ENCODE results near the gene NCS1.

Gene NCS1

DNA sequence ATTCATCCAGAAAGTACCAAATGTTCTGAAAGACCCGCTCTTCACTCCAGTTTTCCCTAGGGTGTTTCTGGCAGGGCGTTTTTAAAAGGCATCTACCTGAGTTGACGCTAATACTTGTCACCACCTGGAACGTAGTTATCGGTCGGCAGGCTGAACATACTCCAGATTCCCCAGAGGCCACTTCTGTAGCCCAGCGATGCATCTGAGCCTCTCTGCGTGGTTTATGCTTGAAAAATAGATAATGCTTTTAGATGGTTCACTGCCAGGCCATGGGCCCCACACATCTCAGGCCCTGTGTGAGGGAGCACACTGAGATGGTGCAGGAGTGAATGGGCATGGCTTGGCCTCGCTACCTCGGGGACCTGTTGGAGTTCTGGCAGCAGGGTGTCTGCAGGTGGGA lies 33.0 kb upstream of the NCS1 start:
- no peak for DNase-seq (ENCODE audit: low read depth)
- TF ChIP-seq, protein P1, sequence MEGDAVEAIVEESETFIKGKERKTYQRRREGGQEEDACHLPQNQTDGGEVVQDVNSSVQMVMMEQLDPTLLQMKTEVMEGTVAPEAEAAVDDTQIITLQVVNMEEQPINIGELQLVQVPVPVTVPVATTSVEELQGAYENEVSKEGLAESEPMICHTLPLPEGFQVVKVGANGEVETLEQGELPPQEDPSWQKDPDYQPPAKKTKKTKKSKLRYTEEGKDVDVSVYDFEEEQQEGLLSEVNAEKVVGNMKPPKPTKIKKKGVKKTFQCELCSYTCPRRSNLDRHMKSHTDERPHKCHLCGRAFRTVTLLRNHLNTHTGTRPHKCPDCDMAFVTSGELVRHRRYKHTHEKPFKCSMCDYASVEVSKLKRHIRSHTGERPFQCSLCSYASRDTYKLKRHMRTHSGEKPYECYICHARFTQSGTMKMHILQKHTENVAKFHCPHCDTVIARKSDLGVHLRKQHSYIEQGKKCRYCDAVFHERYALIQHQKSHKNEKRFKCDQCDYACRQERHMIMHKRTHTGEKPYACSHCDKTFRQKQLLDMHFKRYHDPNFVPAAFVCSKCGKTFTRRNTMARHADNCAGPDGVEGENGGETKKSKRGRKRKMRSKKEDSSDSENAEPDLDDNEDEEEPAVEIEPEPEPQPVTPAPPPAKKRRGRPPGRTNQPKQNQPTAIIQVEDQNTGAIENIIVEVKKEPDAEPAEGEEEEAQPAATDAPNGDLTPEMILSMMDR (IDR thresholded peaks at IDR 0.05; ENCODE audit: low read length, missing control alignments): no peak
- H3K4me3 ChIP-seq (replicated peaks; ENCODE audit: low read depth, low read length): no peak overlapping the region

DNA sequence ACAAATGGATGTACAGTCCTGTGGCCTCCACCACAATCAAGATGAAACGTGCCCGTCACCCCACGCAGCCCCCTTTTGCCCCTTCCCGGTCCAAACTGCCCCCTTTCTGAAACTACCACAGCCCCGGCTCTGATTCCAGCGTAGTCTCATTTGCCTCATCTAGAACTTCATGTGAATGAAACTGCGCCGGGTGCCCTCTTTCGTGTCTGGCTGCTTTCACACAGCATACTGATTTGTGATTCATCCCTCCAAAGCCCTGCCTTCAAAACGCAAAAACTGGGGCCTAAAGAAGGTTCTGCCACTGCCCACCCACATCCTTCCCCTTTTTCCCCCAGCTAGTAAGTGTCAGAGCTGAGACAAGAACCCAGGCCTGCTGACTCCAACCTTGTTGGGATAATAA lies 31.5 kb upstream of the NCS1 start:
- TF ChIP-seq, protein P1 (IDR thresholded peaks at IDR 0.05; ENCODE audit: low read length, missing control alignments): no peak
- DNase-seq (ENCODE audit: low read depth): no peak

DNA sequence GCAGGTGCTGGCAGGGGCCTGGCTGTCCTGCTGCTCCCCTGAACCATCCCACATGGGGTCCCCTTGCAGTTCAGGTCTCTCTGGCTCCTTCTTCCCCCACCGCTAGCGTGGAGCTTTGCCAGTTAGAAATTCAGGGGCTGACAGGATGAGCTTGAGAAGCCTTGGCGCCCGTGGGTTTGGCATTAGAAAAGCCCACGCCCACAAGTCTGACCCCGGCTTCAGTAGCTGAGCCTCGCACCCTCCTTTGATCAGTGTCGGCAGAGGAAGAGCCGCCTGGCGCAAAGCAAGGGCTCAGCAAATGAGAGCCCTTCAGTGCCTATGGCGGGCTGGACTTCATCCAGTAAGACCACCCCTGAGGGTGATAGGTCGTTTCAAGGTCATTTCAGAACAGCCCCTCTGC lies 30.1 kb upstream of the NCS1 start:
- TF ChIP-seq, protein P1 (IDR thresholded peaks at IDR 0.05; ENCODE audit: low read length, missing control alignments): no peak
- H3K4me3 ChIP-seq (replicated peaks; ENCODE audit: low read depth, low read length): no peak overlapping the region
- no peak for DNase-seq (ENCODE audit: low read depth)

More for the DNA sequence above, 31.5 kb upstream of the NCS1 start:
- no peak overlapping the region for H3K4me3 ChIP-seq (replicated peaks; ENCODE audit: low read depth, low read length)

DNA sequence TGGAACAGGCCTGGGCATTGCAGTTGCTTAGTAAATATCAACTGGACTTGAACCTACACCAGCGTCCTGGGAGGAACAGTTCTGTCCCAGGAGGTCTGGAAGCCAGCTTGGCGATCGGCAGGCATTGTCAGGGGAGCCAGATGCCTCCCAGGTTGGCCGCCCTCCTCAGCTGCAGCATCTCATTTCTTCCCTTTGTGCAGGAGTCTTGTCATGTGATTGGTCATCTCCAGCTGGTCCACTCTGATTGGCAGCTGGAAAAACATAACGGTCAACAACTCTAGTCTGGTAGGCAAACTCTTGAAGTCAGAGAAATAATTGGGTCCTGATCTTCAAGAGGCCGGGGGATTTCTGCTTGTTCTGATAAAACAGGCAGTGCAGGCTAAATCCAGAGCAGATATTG lies 29.6 kb upstream of the NCS1 start:
- TF ChIP-seq, protein P1 (IDR thresholded peaks at IDR 0.05; ENCODE audit: low read length, missing control alignments): no peak
- DNase-seq (ENCODE audit: low read depth): no peak
- no peak overlapping the region for H3K4me3 ChIP-seq (replicated peaks; ENCODE audit: low read depth, low read length)

DNA sequence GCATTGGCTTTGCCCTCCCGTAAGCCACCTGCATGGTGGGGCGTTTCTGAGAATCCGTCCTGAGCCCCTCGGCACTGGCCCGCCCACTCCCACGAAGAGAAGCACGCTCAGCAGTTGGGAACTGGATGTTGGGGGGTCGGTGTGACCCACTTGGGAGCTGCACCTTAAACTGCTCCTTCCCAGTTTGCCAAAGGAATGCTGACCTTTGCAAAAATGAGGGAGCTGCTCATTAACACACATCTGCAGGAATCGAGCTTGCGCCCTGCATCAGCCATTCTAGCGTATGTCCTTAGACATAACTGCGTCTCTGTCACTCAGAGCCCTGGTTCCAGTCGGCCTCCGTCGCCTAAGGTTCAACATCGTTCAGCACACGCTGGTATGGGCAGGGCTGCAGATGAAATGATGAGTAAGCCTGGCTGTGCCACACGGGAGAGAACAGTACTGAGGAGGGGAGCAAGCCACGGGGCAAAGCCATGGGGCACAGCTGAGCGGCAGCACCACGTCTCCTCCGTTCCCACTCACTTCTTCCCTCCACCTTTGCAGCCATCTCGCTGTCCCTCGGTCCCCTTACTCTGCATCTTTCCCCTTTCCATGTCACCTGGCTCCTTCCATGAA lies 28.8 kb upstream of the NCS1 start:
- no peak for DNase-seq (ENCODE audit: low read depth)
- TF ChIP-seq, protein P1 (IDR thresholded peaks at IDR 0.05; ENCODE audit: low read length, missing control alignments): no peak
- H3K4me3 ChIP-seq (replicated peaks; ENCODE audit: low read depth, low read length): no peak overlapping the region

DNA sequence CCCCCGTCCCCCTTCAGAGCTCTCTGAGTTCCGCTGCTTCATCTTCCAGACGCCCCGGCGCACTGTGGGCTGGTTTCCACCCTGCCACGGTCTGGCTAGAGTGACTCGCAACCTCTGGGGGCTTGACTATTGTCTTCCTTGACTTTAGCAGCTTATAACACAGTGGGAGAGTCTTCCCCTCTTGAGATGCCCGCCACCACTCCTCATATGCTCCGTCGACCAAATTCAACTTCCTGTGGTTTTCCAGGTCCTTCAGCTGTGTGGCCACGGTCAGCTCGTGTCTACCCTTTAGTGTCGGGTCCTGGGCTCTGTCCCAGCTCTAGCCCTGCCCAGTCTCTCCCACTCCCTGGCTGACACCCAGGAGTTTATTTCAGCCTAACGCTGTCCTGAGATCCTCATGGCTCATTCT lies 28.2 kb upstream of the NCS1 start:
- TF ChIP-seq, protein P1 (IDR thresholded peaks at IDR 0.05; ENCODE audit: low read length, missing control alignments): no peak
- peak; percentile 57 for DNase-seq (ENCODE audit: low read depth)
- H3K4me3 ChIP-seq (replicated peaks; ENCODE audit: low read depth, low read length): no peak overlapping the region

DNA sequence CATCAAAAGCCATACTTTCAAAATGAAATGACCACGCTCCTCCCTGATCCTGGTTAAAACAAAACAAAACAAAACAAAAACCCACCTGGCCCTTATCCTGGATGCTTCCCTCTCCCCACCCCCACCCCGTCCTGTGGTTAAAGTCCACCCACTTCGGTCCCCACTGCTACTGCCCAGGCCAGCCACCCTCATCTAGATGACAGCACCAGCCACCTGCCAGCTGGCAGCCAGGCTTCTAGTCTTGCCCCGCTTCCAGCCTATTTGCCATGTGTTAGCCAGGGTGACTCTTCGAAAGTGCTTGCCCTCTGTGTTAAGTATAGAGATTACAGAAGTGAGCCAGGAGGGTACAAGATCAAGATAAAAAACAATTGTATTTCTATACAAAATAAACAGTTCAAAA lies 27.5 kb upstream of the NCS1 start:
- H3K4me3 ChIP-seq (replicated peaks; ENCODE audit: low read depth, low read length): no peak overlapping the region
- TF ChIP-seq, protein P1 (IDR thresholded peaks at IDR 0.05; ENCODE audit: low read length, missing control alignments): no peak
- DNase-seq (ENCODE audit: low read depth): no peak
